ENCODE data around the gene NT5C2.

GRCh38 chr10:103203466-103203865 is 10.4 kb upstream of the NT5C2 start:
- TF ChIP-seq EZH2 (IDR thresholded peaks at IDR 0.05), result no peak
- TF ChIP-seq POLR2AphosphoS5 (IDR thresholded peaks at IDR 0.05; ENCODE audit: borderline replicate concordance, low read depth, low read length), result no peak

Measured in SK-N-MC (cell line).